Activated B cell treated with CpG ODN at 0.5 μM for 24 hours (primary cell): Measurements from ENCODE around the gene RBM38. TPM values are rescaled to one million over a fixed set of nuclear protein-coding genes. Genes with fewer than 3 reads are reported as not detected.

Experiments
- ATAC-seq: fragments of 200-7000 bp; cut with Tn5 transposase; one replicate; pipeline ENCODE4 v1.10.0; 2021; ENCODE audit warnings: low read depth, mild to moderate bottlenecking, moderate library complexity
- CTCF ChIA-PET: fragments of 350-600 bp; sonication (Branson Sonifier 250); formaldehyde crosslinking; loops from one replicate; lab custom pipeline; 2021; ENCODE audit warnings: antibody characterized with exemption; lab: Charles Lee
- POLR2A ChIA-PET: fragments of 350-600 bp; sonication (Branson Sonifier 250); formaldehyde crosslinking; loops from one replicate; lab custom pipeline; 2021; ENCODE audit warnings: antibody characterized with exemption; lab: Charles Lee
- DNase-seq: peaks from one replicate; pipeline ENCODE4 v3.0.0; 2022
- H3K27ac Mint-ChIP-seq: one replicate; pipeline ENCODE4 v1.8.0; 2020; ENCODE audit warnings: mixed read lengths
- H3K27me3 Mint-ChIP-seq: one replicate; pipeline ENCODE4 v1.8.0; 2021; ENCODE audit warnings: mixed read lengths
- H3K36me3 Mint-ChIP-seq: one replicate; pipeline ENCODE4 v1.8.0; 2021; ENCODE audit warnings: low read depth, mixed read lengths
- H3K4me1 Mint-ChIP-seq: one replicate; pipeline ENCODE4 v1.8.0; 2021; ENCODE audit warnings: mixed read lengths
- H3K4me3 Mint-ChIP-seq: one replicate; pipeline ENCODE4 v1.8.0; 2020; ENCODE audit warnings: mild to moderate bottlenecking, mixed read lengths
- H3K9me3 Mint-ChIP-seq: one replicate; pipeline ENCODE4 v1.8.0; 2020; ENCODE audit warnings: mixed read lengths
- intact Hi-C: fragments of 100-400 bp; cut with micrococcal nuclease; formaldehyde crosslinking; loops from one replicate; pipeline ENCODE4 v1.15.1; 2024
- total RNA-seq: library from RNA; stranded (reverse); gene quantifications from 2 replicates; pipeline ENCODE4 v1.2.3, GENCODE V29; 2022
- TF ChIP-seq, protein P1 (sequence below): fragments of 200-600 bp; IDR thresholded peaks from one replicate; pipeline ENCODE4 v1.8.0; 2022; ENCODE audit warnings: antibody characterized with exemption, mild to moderate bottlenecking

The RBM38 gene
- total RNA-seq, 1 donor from 2014 or later = 69.6 TPM

GRCh38 chr20:57408536-57409233 is 17.5 kb downstream of the RBM38 start:
- TF ChIP-seq, protein P1, sequence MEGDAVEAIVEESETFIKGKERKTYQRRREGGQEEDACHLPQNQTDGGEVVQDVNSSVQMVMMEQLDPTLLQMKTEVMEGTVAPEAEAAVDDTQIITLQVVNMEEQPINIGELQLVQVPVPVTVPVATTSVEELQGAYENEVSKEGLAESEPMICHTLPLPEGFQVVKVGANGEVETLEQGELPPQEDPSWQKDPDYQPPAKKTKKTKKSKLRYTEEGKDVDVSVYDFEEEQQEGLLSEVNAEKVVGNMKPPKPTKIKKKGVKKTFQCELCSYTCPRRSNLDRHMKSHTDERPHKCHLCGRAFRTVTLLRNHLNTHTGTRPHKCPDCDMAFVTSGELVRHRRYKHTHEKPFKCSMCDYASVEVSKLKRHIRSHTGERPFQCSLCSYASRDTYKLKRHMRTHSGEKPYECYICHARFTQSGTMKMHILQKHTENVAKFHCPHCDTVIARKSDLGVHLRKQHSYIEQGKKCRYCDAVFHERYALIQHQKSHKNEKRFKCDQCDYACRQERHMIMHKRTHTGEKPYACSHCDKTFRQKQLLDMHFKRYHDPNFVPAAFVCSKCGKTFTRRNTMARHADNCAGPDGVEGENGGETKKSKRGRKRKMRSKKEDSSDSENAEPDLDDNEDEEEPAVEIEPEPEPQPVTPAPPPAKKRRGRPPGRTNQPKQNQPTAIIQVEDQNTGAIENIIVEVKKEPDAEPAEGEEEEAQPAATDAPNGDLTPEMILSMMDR = no peak
- Mint-ChIP-seq H3K27me3 (no peaks in the 10 kb centered on the region), H3K36me3 (peaks cover 61% of the 10 kb centered on the region), H3K9me3 (no peaks in the 10 kb centered on the region), H3K27ac (no peak overlapping the region), H3K4me1 (peaks cover 47% of the 10 kb centered on the region), H3K4me3 (no peak overlapping the region)
- ChIA-PET CTCF (no interaction called here), POLR2A (interaction anchor here (0.8 to 2.3 kb wide), 3 partner anchors 10 to 68 kb away, joined by 3 to 9 read pairs (median 3); no protein-coding TSS in a partner anchor)
- intact Hi-C loops = no loop called here
- ATAC-seq (no peak), DNase-seq (no peak)

DNA sequence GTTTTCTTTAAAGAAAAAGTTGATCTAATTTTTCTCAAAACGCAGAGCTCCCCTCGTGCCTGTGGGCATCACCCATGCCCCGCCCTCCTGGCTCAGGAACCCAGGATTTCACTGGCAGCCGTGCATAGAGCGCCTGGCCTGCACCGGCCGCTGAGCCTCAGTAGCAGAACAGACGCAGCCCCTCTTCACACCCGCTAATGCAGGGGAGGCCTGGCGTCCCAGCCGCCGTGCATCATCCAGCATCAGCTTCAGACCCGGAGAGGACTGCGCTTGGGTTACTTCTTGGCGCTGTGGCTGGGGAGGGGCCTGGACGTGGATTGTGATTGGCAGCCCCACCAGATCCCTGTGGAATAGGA is 18.1 kb downstream of the RBM38 start:
- intact Hi-C loops = no loop called here
- CTCF ChIA-PET = no interaction called here
- TF ChIP-seq, protein P1 = no peak
- Mint-ChIP-seq H3K9me3 (no peaks in the 10 kb centered on the region), H3K4me3 (no peak overlapping the region), H3K4me1 (peaks cover 41% of the 10 kb centered on the region), H3K36me3 (peaks cover 55% of the 10 kb centered on the region), H3K27ac (no peak overlapping the region), H3K27me3 (no peaks in the 10 kb centered on the region)
- ATAC-seq = no peak
- DNase-seq = no peak
- POLR2A ChIA-PET = interaction anchor here (0.8 to 2.3 kb wide), 3 partner anchors 10 to 67 kb away, joined by 3 to 9 read pairs (median 3); no protein-coding TSS in a partner anchor

GRCh38 chr20:57409672-57410397 is 18.6 kb downstream of the RBM38 start:
- ChIA-PET POLR2A (interaction anchor here (0.8 to 2.3 kb wide), 3 partner anchors 11 to 67 kb away, joined by 3 to 9 read pairs (median 3); no protein-coding TSS in a partner anchor), CTCF (no interaction called here)
- intact Hi-C loops = no loop called here
- H3K4me3 Mint-ChIP-seq = no peak overlapping the region
- peaks cover 52% of the 10 kb centered on the region for H3K36me3 Mint-ChIP-seq
- TF ChIP-seq, protein P1 = no peak
- DNase-seq = no peak
- peaks cover 40% of the 10 kb centered on the region for H3K4me1 Mint-ChIP-seq
- ATAC-seq = no peak
- H3K9me3 Mint-ChIP-seq = no peaks in the 10 kb centered on the region
- no peaks in the 10 kb centered on the region for H3K27me3 Mint-ChIP-seq
- H3K27ac Mint-ChIP-seq = no peak overlapping the region

DNA sequence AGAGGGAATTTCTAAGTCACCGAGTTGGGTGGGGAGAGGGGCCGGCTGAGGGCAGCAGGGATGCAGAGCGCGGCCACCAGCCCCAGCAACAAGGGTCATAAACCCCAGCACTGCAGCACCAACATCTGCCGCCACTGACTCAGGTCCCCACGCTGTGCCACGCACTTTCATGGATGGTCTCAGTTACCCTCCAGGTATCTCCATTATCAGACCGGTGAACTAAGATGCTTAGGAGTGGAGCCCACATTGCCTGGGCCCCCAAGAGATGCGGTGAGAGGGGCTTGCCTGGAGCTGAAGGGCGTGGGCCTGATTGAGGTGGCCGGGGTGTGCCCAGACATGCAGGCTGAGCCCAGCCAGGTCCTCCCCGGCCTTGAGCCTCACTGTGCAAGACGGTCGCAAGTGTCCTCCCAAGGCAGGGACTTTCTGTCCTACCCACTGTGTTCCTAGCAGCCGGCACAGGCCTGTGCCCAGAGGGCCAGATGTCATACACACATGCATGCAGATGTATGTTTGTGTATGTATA is 19.3 kb downstream of the RBM38 start:
- POLR2A ChIA-PET = no interaction called here
- intact Hi-C loops = no loop called here
- CTCF ChIA-PET = no interaction called here
- Mint-ChIP-seq H3K27ac (no peak overlapping the region), H3K4me3 (no peak overlapping the region), H3K27me3 (no peaks in the 10 kb centered on the region), H3K4me1 (peaks cover 38% of the 10 kb centered on the region), H3K9me3 (no peaks in the 10 kb centered on the region), H3K36me3 (peaks cover 47% of the 10 kb centered on the region)
- DNase-seq (no peak), ATAC-seq (no peak)
- TF ChIP-seq, protein P1 = no peak

DNA sequence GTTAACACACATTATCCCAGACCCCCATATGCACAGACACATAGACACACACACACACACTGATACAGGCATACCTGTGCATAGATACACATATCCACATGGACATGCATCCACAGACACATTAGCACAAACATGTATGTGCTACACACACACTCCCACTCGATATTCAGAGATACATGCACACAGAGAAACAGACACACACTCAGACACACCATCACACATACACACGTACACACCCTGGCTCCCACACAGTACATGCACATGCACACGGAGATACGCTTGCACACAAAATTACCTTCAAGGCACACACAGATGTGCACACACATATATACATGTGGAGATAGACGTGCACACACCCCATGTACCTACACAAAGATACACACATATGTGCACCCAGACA is 19.7 kb downstream of the RBM38 start:
- intact Hi-C loops = no loop called here
- no peak overlapping the region for H3K4me3 Mint-ChIP-seq
- peaks cover 47% of the 10 kb centered on the region for H3K36me3 Mint-ChIP-seq
- H3K4me1 Mint-ChIP-seq = peaks cover 38% of the 10 kb centered on the region
- DNase-seq = no peak
- ChIA-PET POLR2A (interaction anchor here (0.6 kb wide), 1 partner anchor 17 kb away, joined by 3 read pairs; no protein-coding TSS in a partner anchor), CTCF (no interaction called here)
- H3K27ac Mint-ChIP-seq = no peak overlapping the region
- no peaks in the 10 kb centered on the region for H3K9me3 Mint-ChIP-seq
- H3K27me3 Mint-ChIP-seq = no peaks in the 10 kb centered on the region
- TF ChIP-seq, protein P1 = no peak
- no peak for ATAC-seq
